NCI-H748 treated with DMSO at 0.1 percent for 48 hours (cell line): ENCODE measurements around the gene GPR35.

Source experiments
- DNase-seq: peaks from one replicate; lab custom pipeline; 2025; lab: John Stamatoyannopoulos, UW

Gene GPR35, protein sequence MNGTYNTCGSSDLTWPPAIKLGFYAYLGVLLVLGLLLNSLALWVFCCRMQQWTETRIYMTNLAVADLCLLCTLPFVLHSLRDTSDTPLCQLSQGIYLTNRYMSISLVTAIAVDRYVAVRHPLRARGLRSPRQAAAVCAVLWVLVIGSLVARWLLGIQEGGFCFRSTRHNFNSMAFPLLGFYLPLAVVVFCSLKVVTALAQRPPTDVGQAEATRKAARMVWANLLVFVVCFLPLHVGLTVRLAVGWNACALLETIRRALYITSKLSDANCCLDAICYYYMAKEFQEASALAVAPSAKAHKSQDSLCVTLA

DNA sequence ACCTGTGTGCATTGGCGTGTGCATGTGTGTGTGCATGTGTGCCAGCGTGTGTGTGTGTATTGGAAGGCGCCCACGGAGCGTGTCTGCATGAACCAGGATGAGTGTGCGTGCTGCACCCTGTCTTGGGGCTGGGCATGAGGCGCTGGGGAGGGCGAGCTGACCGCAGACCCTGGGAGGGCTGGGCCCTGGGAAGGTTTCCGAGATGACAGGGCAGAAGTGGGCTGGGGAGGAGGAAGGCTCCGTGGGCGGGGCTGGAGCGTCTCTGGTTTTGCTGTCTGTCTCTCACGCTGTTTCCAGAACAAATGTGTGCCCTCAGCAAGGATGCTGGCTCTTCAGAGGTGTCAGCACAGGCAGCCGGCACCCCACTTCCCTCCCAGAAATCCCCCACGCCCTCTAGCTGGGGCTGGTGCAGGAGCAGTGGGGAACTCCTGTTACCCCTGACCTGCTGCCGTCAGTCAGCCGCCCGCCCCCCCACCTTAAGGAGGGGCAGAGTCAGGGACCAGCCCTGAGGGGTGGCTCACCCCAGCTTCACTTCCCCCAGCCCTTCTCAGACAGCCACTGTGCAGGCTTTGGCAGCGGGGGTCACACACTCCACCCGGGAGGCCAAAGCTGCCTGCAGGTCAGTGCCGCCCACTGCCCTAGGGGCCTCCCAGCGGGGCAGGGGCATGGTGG, at the start of gene GPR35:
Gene GPR35, plus strand, starts transcription at position 531 of the 672 bp plus-strand sequence. CDS start 4,473 bp downstream, outside the sequence.
- DNase-seq, result no peak

DNA sequence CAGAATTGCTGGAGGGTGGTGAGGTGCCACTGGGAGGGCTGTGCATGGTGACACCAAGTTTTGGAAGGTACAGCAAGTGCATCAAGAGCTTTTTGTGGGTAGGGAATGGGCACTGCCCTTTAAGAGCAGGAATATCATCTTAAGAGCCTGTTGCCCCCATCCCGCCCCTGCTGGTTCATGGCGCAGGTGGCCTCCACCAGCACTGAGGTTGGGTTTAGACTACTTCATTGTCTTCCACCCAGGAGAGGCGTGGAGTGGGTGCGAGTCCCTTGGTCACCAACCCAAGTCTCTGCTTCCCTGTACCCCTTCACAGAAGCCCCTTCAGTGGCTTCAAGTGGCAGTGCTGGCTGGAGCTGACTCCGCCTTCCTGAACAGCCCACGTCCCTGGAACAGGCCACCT, 49.2 kb upstream of the GPR35 start:
- no peak for DNase-seq

DNA sequence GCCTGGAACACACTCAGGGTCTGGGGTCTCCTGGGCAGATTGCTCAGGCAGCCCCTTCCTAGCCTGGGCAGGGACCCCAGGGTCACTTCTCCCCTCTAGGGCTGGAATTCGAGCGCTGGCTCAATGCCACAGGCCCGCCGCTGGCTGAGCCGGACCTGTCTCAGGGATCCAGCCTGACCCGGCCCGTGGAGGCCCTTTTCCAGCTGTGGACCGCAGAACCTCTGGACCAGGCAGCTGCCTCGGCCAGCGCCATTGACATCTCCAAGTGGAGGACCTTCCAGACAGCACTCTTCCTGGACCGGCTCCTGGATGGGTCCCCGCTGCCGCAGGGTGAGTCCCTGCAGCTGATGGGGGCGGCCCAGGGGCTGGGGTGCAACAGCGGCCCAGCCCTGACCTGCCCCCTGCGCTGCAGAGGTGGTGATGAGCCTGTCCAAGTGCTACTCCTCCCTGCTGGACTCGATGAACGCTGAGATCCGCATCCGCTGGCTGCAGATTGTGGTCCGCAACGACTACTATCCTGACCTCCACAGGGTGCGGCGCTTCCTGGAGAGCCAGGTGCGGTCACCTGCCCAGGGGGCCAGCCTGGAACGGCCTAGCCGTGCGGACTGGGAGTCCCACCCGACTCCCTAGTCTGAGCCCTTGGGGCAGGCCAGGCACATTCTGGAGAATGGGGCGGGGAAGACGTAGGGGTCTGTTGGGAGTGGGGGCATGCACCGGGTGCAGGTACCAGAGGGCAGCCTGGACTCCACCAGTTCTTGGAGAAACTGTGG, 48.7 kb upstream of the GPR35 start:
- DNase-seq, result no peak

DNA sequence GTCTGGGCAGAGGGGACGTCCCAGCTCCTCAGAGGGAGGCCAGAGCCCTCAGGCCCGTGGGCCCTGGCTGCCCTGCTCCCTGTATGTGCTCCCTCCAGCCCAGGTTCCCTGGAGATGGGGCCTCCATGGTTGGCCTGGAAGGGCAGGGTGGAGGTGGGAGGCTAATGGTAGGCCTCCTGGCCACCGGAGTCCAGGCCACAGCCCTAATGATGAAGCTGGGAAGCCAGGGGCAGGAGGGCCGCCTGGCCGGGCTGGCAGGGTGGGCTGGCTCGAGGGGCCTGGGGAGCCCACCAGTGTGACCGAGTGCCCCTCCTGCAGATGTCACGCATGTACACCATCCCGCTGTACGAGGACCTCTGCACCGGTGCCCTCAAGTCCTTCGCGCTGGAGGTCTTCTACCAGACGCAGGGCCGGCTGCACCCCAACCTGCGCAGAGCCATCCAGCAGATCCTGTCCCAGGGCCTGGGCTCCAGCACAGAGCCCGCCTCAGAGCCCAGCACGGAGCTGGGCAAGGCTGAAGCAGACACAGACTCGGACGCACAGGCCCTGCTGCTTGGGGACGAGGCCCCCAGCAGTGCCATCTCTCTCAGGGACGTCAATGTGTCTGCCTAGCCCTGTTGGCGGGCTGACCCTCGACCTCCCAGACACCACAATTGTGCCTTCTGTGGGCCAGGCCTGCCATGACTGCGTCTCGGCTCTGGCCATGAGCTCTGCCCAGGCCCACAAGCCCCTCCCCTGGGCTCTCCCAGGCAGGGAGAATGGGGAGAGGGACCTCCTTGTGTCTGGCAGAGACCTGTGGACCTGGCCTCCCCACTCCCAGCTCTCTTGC, 47.8 kb upstream of the GPR35 start:
- no peak for DNase-seq

- DNase-seq, result no peak
These were observed 47.2 kb upstream of the GPR35 start for GRCh38 chr2:240578110-240578450.

DNA sequence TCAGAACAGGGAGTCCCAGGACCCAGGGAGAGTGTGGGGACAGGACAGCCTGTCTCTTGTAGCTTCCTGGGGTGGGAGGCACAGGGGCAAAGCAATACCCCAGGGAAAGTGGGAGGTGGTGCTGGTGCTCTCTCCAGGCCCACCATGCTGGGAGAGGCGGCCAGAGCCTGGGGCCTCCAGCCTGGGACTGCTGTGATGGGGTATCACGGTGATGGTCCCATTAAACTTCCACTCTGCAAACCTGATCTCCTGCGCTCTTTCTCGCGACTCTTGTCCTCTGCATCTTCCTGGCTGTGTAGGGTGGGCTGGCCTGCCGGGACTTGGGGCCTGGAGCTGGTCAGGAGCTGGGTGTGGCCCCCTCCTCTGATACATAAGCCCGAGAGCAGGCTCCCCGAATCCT, 46.8 kb upstream of the GPR35 start:
- DNase-seq, result no peak

- no peak for DNase-seq
These were observed 46.1 kb upstream of the GPR35 start for GRCh38 chr2:240579071-240579762.

DNA sequence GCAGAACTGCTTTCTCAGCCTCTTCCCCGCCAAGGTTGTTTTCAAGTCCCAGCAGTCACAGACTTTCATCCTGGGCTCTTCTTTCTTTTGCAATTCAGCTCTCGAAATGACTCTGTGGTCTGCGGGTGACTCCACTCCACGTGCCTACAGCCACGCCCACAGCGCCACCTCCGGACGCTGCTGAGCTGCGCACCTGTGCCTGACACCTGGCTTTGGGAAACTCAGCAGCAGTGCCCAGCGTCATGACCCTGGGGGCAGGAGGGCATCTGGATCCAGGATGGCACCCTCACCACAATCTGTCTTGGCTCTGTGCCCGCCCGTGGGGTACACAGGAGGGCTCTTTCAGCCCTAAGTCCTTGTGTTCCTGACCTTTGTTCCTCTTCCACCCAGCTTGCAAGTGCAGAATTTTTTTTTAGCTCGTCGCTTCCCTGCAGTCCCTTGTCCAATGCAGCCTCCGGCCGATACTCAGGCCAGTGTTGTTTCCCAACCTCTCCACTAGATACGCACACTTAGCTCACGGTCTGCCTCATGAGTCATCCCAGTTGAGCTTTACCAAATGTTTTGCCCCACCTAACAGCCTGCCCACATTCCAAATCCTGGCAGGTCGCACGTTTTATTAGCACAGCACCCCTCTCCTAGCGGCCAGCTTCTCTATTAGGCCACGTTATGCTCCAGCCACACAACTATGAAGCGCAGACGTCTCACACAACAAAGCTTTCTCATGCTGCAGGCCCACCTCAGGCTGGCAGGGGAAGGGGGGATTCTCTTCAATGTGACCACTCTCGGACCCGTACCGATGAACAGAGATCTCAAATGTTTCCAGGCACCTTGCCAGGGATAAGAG, 45.3 kb upstream of the GPR35 start:
- peak; percentile 7 for DNase-seq

GRCh38 chr2:240581811-240582210, 43.5 kb upstream of the GPR35 start:
- DNase-seq, result no peak

DNA sequence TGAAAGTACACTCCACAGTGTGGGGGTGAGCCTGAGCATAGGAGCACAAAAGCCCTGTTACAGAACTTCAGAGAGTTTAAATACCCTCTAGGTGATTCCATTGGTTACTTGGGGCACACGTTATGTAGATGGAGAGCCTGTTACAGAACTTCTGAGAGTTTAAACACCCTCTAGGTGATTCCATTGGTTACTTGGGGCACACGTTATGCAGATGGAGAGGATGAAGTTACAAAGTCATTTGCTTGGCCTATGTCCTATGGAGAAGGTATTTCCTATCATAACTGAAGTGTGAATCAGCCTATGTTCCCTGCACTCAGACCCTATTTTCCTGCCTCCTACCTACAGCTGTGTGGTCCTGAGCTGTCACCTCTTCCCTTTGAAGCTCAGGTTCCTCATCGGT, 42.5 kb upstream of the GPR35 start:
- DNase-seq, result no peak

GRCh38 chr2:240583774-240584173, 41.5 kb upstream of the GPR35 start:
- DNase-seq, result no peak

- no peak for DNase-seq
These were observed 40.7 kb upstream of the GPR35 start for GRCh38 chr2:240584486-240585031.

DNA sequence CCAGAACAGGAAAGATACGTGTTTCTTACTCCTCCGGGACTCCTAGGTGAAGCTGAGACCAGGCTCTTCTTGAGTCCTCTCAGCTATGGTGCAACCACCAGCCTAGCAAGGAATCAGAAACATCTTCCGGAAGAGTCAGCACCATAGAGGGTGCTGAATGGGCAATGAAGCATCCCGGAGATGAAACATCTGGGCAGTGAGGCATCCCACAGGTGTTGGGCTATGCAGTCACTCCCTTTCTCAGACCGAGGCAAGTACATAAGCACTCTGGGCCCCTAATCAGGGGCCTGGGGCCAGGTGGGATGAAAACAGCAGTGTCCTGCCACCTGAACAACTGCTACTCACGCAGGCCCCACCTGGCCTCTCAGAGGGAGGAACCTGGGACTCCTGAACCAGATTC, 40.2 kb upstream of the GPR35 start:
- DNase-seq, result no peak

- DNase-seq, result no peak
These were observed 39.5 kb upstream of the GPR35 start for GRCh38 chr2:240585681-240586197.

DNA sequence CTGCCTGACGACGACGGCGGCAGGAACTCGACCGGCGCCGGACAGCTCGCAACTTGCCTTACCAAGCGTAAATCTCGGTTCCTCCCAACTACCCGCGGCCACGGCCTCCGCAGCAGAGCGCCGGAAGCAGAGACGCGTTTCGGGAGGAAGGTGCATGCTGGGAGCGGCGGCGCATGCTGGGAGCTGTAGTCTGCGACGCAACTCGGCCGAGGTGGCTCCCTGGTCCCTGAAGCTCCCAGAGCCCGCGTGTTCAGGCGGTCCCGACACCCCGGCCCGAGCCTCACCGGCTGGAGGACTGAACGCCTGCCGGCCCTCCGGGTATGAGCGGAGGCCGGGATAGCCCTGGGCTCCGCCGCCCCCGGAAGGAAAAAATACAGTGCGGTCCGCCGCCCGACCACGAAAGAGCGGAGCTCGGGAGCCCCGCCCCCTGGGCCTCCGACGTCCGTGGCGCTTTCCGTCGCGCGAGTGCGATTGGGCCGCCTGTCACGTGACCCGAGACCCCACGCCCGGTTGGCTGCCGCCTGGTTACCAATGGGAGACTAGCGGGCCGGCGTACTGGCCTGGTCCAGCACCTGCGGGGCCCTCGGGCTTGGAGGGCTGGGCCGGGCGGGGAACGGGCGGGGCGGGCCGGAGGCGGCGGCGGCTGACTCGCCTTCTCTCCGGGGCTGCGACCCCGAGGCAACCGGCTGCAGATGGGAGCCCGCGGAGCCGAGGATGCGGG, 38.9 kb upstream of the GPR35 start, which contains the start of gene CAPN10:
Gene CAPN10, plus strand, starts transcription at position 537 of the 721 bp plus-strand sequence. Its CDS starts 178 bp downstream, at position 715.
- peak; percentile 86 for DNase-seq

- peak; percentile 40 for DNase-seq
These were observed 38.1 kb upstream of the GPR35 start for GRCh38 chr2:240586919-240587800.

- DNase-seq, result no peak
These were observed 37.1 kb upstream of the GPR35 start for GRCh38 chr2:240588006-240588655.

DNA sequence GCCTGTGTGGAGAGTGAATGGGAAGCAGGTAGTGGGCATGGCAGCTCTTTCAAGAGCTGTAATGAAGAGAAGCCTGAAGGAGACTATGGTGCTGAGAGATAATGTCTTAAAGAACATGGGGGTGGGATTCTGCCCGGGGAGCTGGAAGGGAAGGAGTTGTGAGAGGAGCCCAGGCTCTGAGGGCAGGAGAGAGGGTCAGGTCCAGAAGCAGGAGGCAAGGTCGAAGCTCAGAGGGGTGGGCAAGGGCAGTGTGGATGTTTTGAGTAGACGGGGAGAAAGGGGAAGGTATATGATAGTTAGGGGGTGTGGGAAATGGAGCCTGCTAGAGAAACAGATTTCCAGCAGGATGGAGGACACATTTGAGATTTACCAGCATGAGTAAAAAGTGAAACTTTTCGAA, 36.6 kb upstream of the GPR35 start:
- DNase-seq, result no peak
